CD4-positive, alpha-beta T cell treated with Interleukin-10 for 1 hour (primary cell): ENCODE data around the gene SLC34A3.
"Not testable (repeated sequence)": the region's sequence is repeated elsewhere in the genome, so short reads cannot be mapped to it uniquely, and the experiment has no call there.

Experiments
- DNase-seq: peaks from one replicate; pipeline ENCODE4 v3.0.0-alpha.2; 2020

Gene SLC34A3

DNA sequence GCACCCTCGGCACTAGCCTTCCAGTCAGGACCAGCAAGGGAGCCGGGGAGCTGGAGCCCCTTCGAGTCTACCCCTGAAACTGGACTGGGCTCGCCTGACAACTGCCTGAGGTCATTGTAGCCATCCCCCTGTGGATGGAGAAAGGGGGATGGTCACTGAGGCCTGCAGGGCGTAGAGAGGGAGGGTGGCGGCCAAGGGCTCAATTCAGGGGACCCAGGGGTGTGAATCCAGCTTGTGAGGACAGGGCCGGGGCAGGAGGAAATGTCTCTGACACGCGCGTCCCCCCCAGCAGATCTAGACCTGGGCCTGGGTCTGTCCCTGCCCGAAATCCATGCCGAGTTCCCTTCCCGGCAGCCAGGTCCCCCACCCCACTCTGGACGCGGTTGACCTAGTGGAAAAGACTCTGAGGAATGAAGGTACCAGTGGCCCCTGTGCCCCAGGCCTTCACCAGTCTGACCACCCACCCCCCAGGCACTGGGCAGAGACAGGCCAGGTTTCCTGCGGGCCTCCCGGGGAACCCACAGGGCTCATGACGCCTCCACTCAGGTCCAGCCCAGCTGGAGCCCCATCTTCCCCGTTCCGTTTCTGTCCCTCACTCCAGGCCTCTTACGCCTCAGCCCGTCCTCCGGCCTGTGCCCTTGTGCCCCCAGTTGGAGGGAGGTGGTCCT, 805 bp downstream of the SLC34A3 start:
- DNase-seq: no peak

DNA sequence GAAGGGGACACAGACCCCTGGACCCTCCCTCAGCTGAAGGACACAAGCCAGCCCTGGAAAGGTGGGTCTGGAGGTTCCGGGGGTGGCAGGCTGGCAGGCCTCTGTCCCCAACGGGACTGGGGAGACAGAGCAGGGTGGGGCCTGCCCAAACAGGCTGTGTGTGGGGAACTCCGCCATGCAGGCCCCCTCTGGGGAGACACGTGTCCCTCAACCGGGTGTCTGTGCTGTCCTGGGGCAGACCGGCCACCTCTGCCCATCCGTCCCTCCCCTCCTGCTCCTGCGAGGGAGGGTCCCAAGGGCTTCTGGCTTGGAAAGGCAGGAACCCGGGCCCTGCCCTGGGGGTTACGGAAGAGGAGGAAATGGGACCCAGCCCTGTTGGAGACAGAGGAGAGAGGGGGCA, 1.4 kb downstream of the SLC34A3 start:
- DNase-seq: no peak

DNA sequence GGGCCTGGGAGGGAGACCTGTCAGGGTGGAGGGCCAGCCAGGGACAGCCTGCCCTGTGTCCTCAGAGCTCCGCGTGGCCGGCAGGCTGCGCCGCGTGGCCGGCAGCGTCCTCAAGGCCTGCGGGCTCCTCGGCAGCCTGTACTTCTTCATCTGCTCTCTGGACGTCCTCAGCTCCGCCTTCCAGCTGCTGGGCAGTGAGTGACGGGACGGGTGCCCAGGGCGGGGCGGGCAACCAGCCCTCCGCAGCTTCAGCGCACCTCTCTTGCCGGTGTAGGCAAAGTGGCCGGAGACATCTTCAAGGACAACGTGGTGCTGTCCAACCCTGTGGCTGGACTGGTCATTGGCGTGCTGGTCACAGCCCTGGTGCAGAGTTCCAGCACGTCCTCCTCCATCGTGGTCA, 1.8 kb downstream of the SLC34A3 start:
- no peak for DNase-seq

DNA sequence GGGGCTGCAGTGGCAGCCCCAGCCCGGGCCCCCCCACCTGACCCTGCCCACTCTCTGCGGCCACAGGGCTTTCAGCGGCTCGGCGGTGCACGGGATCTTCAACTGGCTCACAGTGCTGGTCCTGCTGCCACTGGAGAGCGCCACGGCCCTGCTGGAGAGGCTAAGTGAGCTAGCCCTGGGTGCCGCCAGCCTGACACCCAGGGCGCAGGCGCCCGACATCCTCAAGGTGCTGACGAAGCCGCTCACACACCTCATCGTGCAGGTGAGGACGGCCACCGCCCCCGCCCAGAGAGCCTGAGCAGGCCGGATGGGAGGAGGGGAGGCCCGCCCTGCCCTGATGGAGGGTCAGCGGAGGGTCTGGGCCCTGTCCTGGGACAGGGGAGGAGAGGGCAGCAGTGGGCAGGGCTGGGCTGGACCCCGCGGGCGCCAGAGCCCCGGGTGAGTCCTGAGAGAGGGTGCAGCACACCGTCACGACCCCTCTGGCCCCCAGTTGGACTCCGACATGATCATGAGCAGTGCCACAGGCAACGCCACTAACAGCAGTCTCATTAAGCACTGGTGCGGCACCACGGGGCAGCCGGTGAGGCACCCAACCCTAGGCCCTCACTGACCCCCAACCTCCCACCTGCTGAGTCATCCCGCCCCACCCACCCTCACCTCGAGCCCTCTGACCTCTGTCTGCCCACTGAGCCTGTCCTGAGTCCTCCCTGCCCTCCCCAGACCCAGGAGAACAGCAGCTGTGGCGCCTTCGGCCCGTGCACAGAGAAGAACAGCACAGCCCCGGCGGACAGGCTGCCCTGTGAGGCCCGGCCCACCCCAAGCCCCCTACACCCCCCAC, 2.7 kb downstream of the SLC34A3 start:
- no peak for DNase-seq

DNA sequence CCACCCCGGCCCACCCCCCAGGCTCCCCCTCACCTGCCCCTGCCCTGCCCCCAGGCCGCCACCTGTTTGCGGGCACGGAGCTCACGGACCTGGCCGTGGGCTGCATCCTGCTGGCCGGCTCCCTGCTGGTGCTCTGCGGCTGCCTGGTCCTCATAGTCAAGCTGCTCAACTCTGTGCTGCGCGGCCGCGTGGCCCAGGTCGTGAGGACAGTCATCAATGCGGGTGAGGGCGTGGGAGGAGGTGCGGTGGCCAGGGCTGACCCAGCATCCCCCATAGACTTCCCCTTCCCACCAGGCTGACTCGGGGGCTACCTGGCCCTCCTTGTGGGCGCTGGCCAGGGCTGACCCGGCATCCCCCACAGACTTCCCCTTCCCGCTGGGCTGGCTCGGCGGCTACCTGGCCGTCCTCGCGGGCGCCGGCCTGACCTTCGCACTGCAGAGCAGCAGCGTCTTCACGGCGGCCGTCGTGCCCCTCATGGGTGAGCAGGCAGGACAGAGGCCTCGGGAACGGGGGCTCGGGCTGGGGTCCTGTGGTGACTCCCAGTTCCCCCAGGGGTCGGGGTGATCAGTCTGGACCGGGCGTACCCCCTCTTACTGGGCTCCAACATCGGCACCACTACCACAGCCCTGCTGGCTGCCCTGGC, 3.5 kb downstream of the SLC34A3 start:
- DNase-seq: no peak

DNA sequence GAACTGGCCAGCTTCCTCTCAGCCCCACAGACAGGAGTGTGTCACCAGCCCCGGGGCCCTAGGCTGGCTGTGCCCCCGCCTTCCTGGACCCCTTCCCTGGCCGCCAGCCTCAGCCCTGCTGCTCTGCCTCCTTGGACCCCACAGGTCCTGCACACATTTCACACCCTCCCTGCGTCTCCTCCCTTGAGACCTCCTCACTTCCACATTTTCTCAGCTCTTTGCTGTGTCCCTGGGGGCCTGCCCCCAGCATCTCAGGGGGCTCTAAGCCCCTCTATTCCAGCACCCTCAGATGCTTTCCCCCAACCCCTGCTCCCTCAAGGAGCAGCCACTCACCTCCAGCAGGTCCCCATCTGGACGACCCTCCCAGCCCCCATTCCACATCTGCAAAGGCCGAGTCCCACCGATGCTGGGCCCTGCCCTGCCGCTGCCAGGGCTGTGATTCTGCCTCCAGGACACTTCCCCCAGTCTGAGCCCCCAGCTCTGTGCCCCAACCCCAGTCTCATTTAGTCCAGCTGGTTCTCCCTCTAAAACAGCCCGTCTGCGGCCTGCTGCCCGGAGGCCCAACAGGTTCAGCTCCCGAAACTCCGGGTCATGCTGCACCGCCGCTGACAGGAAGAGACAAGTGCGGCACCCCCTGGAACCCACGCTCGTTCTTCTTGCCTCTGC, 4.2 kb downstream of the SLC34A3 start:
- no peak for DNase-seq

DNA sequence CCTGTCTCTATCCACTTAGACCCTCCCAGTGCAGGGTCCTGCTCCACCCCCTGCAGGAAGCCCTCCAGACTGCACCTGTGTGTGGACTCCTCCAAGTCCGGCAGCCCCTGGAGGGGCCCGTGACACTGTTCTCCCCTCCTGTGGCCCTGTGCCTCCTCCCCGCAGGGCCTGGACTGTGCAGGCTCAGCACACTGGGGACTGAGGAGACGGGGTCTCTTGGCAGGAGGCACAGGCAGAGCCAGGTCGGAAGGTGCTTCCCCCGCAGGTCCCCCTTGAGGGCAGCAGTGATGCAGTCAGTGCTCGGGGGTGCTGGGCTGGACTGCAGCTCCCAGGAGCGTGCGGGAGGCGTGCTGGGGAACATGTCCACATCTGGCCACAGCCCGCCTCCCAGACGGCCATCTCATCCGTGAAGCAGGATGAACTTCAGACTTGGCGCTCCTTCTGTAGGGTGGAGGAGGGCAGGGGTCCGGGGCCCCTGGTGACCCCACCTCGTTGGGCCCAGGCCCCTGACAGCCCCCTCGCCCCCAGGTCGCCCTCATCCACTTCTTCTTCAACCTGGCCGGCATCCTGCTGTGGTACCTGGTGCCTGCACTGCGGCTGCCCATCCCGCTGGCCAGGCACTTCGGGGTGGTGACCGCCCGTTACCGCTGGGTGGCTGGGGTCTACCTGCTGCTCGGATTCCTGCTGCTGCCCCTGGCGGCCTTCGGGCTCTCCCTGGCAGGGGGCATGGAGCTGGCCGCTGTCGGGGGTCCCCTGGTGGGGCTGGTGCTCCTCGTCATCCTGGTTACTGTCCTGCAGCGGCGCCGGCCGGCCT, 4.9 kb downstream of the SLC34A3 start:
- no peak for DNase-seq

DNA sequence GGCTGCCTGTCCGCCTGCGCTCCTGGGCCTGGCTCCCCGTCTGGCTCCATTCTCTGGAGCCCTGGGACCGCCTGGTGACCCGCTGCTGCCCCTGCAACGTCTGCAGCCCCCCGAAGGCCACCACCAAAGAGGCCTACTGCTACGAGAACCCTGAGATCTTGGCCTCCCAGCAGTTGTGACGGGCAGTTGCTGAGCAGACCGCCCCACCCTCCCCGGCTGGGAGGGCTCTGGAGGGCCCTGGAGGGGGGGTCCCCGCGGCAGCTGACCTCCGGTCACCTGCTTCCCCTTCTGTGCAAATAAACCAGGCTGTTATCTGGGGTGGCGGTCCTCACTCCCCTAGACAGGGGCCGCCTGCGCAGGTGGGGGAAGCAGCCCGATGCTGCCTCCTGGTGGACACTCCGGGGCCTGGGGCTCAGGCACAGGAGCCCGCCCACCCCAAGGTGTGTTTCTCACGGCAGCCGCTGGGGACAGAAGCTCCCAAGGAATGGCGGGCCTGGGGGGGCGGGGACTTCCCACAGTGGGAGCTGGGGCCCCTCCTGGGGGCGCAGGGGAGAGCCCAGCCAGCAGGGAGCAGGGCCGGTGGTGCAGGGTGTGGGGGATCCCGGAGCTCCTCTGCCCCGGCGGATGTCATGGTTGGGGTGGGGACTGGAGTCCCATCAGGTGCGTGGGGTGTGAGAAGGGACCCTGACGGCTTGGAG, 5.7 kb downstream of the SLC34A3 start:
- peak; percentile 92 for DNase-seq

DNA sequence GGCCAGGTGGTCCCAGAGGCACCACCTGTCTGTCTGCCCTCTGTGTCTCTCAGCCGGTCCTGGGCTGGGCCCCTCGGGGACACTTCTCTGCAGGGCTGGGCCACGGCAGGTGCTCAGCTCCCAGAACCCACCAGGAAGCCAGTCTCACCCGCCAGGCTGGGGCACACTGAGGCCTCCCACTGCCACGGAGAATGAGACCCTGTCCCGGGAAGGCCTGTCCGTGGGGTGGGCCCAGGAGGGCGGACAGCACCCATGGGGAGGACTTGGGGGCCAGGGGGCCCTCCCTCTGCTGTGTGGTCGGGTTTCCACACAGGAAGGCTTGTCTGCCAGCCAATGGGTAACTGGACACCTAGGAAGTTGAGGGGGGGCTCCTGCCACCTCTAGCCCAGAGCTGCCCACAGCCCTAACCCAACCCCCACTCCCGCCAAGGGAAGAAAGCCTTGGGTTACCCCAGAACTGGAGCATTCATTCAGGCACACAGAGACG, 6.3 kb downstream of the SLC34A3 start:
- DNase-seq: no peak

DNA sequence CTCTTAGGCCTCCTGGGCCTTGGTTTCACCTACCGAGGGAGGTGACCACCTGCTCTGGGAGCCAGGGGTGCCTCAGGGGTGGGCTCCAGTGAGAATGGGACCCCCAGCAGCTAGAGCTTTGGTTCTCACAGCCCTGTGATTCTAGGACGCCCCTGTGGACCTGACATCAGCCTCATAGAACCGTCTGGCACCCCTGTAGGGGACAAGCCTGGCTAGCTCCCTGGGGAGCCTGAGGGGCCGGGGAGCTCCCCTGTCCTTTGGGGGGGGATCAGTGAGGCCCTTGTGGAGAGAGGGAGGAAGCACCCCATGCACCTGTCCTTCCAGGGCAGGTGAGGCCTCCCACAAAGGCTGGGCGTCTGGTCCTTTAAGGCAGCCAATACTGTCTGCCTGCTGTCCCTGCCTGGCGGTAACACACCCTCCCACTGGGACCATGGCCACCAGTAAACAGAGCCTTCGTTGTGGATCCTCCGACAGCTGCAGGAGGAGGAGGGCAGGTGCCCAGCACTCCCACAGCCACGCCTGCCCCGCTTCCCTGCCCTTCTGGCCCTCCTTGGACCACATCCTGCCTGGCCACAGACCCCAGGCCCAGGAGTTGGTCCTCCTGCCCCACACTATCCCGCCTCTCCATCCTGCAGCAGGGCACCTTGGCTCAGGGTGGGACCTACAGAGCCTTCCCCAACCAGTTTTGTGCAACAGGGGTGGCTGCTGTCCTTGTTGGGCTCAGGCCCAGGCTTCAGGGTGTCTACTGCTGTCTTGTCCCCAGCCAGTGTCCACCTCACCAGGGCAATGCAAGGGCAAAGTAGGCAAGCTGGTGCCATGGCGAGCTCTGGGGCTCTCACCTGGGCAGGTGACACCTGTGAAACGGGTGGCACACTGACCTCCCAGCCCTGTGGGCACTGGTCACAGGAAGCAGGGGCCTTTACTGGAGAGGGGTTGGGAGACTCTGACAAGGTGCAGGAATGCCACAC, 7.3 kb downstream of the SLC34A3 start:
- DNase-seq: no peak

DNA sequence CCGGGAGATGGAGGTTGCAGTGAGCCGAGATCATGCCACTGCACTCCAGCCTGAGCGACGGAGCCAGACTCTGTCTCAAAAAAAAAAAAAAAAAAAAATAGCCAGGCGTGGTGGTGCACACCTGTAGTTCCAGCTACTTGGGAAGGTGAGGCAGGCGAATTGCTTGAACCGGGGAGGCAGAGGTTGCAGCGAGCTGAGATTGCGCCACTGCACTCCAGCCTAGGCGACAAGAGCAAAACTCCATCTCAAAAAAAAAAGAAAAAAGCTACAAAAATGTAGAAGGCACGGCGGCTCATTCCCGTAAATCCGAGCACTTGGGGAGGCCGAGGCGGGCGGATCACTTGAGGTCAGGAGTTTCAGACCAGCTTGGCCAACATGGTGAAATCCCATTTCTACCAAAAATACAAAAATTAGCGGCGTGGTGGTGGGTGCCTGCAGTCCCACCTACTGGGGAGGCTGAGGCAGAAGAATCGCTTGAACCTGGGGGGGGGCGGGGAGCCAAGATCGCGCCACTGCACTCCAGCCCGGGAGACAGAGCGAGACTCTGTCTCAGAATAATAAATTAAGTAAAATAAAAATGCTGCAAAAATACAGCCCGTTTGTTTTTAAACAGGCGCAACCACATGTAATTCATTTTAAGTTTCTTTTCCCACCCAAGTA, 9.0 kb downstream of the SLC34A3 start:
- not testable (repeated sequence) for DNase-seq

DNA sequence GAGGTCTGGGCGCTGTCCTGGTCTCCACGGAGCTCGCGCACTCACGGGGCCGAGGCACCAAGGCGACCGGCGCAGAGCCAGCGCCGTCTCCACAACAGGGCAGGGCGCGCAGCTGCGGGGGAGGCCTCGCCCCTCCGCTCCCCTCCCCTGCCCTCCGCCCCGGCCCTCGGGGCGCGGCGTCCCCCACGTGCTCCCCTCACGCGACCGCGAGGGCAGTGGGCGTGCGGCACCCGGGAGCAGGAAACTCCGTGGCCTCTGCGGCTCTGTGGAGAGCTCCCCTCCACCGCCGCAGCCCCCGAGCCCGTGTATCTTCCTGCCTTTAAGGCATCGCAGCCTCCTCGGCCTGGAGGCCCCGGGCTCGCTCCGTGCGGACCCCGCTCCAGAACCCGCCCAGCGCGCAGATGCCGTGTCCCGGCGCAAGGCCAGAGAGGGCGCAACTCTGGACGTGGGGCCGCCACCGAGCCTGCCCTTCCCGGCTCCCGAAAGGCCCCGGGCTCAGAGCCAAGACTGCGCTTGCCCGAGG, 9.7 kb downstream of the SLC34A3 start:
- DNase-seq: peak; percentile 77

DNA sequence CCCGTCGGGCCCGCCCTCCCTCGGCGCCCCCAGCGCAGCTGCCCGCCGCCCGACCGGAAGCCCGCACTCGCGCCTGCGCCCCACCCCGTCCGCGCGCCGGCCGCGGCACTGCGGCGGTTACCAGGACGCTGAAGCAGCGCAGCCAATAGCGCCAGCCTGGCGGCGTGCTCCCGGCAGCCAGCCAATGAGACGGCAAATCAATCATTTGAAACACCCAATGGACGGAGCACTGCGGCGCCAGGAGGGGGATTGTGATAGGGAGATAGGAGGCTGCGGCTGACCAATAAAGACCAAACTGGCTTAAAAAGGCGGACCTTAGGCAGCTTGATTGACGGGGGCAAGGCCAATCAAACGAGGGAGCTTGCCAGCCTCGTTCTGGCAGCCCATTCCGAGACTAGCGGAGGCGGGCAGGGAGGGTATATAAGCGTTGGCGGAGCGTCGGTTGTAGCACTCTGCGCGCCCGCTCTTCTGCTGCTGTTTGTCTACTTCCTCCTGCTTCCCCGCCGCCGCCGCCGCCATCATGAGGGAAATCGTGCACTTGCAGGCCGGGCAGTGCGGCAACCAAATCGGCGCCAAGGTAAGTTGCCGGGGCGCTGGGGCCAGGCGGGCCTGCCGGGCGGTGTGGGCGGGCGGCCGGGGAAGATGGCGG, 10.3 kb downstream of the SLC34A3 start, which contains the start of gene TUBB4B:
Gene TUBB4B (plus strand): TSS at position 447 of the 649 bp plus-strand sequence. CDS start 74 bp downstream, at position 521.
- peak; percentile 100 for DNase-seq

DNA sequence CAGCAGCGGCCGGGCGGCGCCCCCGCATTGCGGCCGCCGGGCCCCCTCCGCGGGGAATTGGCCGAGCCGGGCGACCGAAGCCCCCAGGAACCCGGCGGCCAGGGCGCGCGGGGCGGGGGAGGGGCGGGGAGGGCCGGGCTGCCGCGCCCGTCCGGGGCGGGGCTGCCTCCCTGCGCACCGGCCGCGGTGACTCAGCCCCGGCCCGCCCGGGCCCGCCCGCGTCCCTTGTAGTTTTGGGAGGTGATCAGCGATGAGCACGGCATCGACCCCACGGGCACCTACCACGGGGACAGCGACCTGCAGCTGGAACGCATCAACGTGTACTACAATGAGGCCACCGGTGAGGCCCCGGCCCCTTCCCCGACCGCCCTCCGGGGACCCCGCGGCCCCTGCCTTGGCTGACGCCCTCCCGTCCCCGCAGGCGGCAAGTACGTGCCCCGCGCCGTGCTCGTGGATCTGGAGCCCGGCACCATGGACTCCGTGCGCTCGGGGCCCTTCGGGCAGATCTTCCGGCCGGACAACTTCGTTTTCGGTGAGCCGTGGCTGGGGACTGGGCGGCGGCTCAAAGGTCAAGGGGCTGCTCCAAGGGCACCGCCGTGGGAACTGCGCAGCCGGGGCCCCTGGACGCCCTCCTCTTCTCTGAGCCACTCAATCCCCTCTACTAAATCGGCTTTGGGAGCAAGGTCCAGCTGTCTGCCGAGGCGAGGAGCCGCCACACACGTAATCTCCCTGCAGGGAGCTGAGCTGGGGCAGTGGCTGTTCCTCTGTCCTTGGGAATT, 11.0 kb downstream of the SLC34A3 start:
- DNase-seq: peak; percentile 67

DNA sequence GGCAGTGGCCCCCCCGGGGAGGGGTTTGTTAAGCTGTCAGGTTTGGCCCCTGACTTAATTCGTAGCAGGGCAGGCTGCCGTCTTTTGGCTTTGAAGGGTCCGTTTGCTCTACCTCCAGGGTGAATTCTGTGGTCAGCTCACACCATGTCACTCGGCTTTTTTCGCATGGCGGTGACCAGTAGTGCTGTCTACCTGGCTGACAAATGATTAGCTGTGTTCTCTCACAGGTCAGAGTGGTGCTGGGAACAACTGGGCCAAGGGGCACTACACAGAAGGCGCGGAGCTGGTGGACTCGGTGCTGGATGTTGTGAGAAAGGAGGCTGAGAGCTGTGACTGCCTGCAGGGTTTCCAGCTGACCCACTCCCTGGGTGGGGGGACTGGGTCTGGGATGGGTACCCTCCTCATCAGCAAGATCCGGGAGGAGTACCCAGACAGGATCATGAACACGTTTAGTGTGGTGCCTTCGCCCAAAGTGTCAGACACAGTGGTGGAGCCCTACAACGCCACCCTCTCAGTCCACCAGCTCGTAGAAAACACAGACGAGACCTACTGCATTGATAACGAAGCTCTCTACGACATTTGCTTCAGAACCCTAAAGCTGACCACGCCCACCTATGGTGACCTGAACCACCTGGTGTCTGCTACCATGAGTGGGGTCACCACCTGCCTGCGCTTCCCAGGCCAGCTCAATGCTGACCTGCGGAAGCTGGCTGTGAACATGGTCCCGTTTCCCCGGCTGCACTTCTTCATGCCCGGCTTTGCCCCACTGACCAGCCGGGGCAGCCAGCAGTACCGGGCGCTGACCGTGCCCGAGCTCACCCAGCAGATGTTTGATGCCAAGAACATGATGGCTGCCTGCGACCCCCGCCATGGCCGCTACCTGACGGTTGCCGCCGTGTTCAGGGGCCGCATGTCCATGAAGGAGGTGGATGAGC, 11.8 kb downstream of the SLC34A3 start:
- no peak for DNase-seq

DNA sequence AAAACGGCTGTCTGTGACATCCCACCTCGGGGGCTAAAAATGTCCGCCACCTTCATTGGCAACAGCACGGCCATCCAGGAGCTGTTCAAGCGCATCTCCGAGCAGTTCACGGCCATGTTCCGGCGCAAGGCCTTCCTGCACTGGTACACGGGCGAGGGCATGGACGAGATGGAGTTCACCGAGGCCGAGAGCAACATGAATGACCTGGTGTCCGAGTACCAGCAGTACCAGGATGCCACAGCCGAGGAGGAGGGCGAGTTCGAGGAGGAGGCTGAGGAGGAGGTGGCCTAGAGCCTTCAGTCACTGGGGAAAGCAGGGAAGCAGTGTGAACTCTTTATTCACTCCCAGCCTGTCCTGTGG, 12.5 kb downstream of the SLC34A3 start:
- not testable (repeated sequence) for DNase-seq
